DND-41 (cell line): ENCODE data around the gene ATP9B.

ENCODE experiments used
- ATAC-seq: fragments of 200-7000 bp; cut with Tn5 transposase; 3 replicates; pipeline ENCODE4 v1.9.1; 2021; ENCODE audit warnings: low read depth; ENCODE audit not compliant: insufficient read depth
- DNase-seq: peaks from one replicate; pipeline ENCODE4 v3.0.0-alpha.2; 2020
- H2AFZ ChIP-seq: 2 replicates; pipeline ENCODE4 v1.6.0; 2012; ENCODE audit warnings: low read depth, low read length
- H3K27ac ChIP-seq: 2 replicates; pipeline ENCODE4 v1.5.1; 2012; ENCODE audit warnings: low read length, inconsistent platforms
- H3K27me3 ChIP-seq: fragments of 200-600 bp; sonication (generic); 2 replicates; pipeline ENCODE4 v1.6.0; 2012; ENCODE audit warnings: low read length, mild to moderate bottlenecking, inconsistent platforms; ENCODE audit not compliant: insufficient read depth, poor library complexity
- H3K36me3 ChIP-seq: 2 replicates; pipeline ENCODE4 v1.5.1; 2012; ENCODE audit warnings: low read length, inconsistent platforms; ENCODE audit not compliant: insufficient read depth
- H3K4me1 ChIP-seq: 2 replicates; pipeline ENCODE4 v1.5.1; 2012; ENCODE audit warnings: mild to moderate bottlenecking, low read length; ENCODE audit not compliant: insufficient read depth
- H3K4me2 ChIP-seq: 2 replicates; pipeline ENCODE4 v1.6.0; 2012; ENCODE audit warnings: mild to moderate bottlenecking, moderate library complexity, low read length, inconsistent platforms; ENCODE audit not compliant: insufficient read depth
- H3K4me3 ChIP-seq, 2 experiments: fragments of 200-600 bp in 1 of 2; shearing (Covaris generic) in 1 of 2; 2 replicates each; pipeline ENCODE4 v1.5.1; 2012 to 2016; ENCODE audit warnings: inconsistent platforms in 2 of 2, low read length in 2 of 2, mild to moderate bottlenecking in 2 of 2, low read depth in 1 of 2, moderate library complexity in 1 of 2
- H3K79me2 ChIP-seq: 2 replicates; pipeline ENCODE4 v1.6.0; 2012; ENCODE audit warnings: low read length, inconsistent platforms; ENCODE audit not compliant: insufficient read depth
- H3K9ac ChIP-seq: 2 replicates; pipeline ENCODE4 v1.6.0; 2012; ENCODE audit warnings: low read depth, mild to moderate bottlenecking, inconsistent platforms, low read length, moderate library complexity
- H3K9me3 ChIP-seq: 2 replicates; pipeline ENCODE4 v1.5.1; 2012; ENCODE audit warnings: low read length, moderate library complexity, mild to moderate bottlenecking, inconsistent platforms; ENCODE audit not compliant: insufficient read depth, severe bottlenecking
- H4K20me1 ChIP-seq: 2 replicates; pipeline ENCODE4 v1.6.0; 2012; ENCODE audit warnings: low read length; ENCODE audit not compliant: insufficient read depth
- EZH2 ChIP-seq: IDR thresholded peaks from 3 replicates; pipeline ENCODE4 v1.6.1; 2012; ENCODE audit warnings: borderline replicate concordance, low read depth, mild to moderate bottlenecking, moderate library complexity, low read length, inconsistent platforms; ENCODE audit not compliant: severe bottlenecking
- TF ChIP-seq, protein P1 (sequence below): IDR thresholded peaks from 2 replicates; pipeline ENCODE4 v1.5.1; 2012; ENCODE audit warnings: borderline replicate concordance, low read length, moderate library complexity, mild to moderate bottlenecking; ENCODE audit not compliant: poor library complexity, severe bottlenecking; ENCODE audit errors: extremely low read depth

Gene ATP9B

DNA sequence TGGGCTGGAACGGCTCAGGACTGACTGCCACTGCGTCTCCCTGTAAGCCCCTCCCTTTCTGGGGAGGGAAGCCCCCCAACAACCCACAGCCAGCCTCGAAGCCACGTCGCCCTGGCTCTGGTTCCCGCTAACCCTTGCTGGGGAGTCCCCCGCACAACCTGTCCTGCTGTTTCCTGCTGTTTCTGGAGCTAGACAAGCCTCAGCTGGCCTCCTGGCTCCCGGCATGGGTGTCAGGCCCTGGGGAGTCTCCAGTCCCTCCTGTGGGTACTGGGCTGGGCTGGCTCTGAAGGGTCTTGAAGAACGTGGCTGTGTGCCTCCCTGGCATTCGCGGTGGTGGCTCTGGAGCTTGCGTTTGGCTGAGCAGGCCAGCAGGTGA lies 347.5 kb downstream of the ATP9B start:
- Histone ChIP-seq H3K79me2 (no peaks in the 10 kb centered on the region), H3K4me1 (no peaks in the 10 kb centered on the region), H3K27me3 (no peaks in the 10 kb centered on the region), H3K4me3 (no peak overlapping the region), H3K4me2 (no peak overlapping the region), H3K9ac (no peak overlapping the region), H3K36me3 (peaks cover 34% of the 10 kb centered on the region), H3K27ac (no peak overlapping the region), H3K9me3 (no peaks in the 10 kb centered on the region), H4K20me1 (peaks cover 32% of the 10 kb centered on the region), H2AFZ (no peak overlapping the region)
- TF ChIP-seq, protein P1, sequence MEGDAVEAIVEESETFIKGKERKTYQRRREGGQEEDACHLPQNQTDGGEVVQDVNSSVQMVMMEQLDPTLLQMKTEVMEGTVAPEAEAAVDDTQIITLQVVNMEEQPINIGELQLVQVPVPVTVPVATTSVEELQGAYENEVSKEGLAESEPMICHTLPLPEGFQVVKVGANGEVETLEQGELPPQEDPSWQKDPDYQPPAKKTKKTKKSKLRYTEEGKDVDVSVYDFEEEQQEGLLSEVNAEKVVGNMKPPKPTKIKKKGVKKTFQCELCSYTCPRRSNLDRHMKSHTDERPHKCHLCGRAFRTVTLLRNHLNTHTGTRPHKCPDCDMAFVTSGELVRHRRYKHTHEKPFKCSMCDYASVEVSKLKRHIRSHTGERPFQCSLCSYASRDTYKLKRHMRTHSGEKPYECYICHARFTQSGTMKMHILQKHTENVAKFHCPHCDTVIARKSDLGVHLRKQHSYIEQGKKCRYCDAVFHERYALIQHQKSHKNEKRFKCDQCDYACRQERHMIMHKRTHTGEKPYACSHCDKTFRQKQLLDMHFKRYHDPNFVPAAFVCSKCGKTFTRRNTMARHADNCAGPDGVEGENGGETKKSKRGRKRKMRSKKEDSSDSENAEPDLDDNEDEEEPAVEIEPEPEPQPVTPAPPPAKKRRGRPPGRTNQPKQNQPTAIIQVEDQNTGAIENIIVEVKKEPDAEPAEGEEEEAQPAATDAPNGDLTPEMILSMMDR, result no peak
- no peak for TF ChIP-seq EZH2
- DNase-seq, result no peak
- no peak for ATAC-seq

DNA sequence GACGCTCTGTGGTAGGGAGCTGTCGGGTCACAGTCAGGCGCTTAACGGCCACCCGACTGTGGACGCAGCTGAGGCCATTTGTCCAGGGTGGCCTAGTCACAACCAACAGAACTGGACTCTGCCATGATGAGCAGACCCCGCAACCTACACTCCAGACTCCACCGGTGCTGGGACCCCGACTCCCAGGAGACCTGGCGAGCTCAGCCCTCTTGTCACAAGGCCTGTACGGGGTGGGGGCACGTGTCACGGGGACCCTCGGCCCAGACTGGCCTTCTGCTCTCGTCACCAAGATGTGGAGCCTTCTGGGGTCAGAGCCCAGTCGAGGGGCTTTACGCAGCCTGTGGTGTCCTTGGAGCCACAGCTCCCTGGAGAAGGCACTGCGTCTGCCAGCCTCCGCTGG lies 349.0 kb downstream of the ATP9B start:
- no peaks in the 10 kb centered on the region for H3K79me2 ChIP-seq
- no peak for DNase-seq
- no peak overlapping the region for H3K9ac ChIP-seq
- no peak overlapping the region for H3K4me3 ChIP-seq
- no peaks in the 10 kb centered on the region for H3K9me3 ChIP-seq
- peaks cover 26% of the 10 kb centered on the region for H4K20me1 ChIP-seq
- H3K27ac ChIP-seq, result no peak overlapping the region
- TF ChIP-seq, protein P1, result no peak
- no peak for TF ChIP-seq EZH2
- H3K36me3 ChIP-seq, result peaks cover 26% of the 10 kb centered on the region
- H3K4me1 ChIP-seq, result no peaks in the 10 kb centered on the region
- no peak overlapping the region for H2AFZ ChIP-seq
- no peak for ATAC-seq
- H3K27me3 ChIP-seq, result no peaks in the 10 kb centered on the region
- no peak overlapping the region for H3K4me2 ChIP-seq

DNA sequence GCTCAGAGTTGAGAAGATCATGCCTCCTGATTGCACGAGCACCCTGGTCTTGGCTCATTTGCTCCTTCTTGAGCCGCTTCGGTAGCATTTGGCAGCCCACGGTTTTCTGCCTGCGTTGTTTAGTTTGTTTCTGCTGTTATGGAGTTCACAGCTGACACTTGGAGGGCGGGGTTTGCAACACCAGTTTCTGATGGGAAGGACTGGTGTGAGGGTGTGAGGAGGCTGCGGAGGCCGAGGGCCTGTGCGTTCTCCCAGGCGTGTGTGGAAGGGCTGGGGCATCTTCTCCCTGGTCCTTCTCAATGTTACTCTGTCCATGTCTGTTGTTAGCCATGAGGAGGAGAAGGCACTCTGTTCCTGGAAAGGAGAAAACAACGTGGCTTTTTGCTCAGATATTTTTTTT lies 349.4 kb downstream of the ATP9B start:
- no peak for TF ChIP-seq EZH2
- TF ChIP-seq, protein P1, result no peak
- Histone ChIP-seq H3K4me3 (no peak overlapping the region), H2AFZ (no peak overlapping the region), H3K4me1 (no peaks in the 10 kb centered on the region), H3K79me2 (no peaks in the 10 kb centered on the region), H3K9me3 (no peaks in the 10 kb centered on the region), H3K9ac (no peak overlapping the region), H4K20me1 (peaks cover 30% of the 10 kb centered on the region), H3K4me2 (no peak overlapping the region), H3K27ac (no peak overlapping the region), H3K27me3 (no peaks in the 10 kb centered on the region), H3K36me3 (peaks cover 22% of the 10 kb centered on the region)
- no peak for DNase-seq
- no peak for ATAC-seq
